HUES64 (cell line): ENCODE results near the gene C7orf33.

ENCODE experiments used
- H3K27ac ChIP-seq: 2 replicates; pipeline ENCODE4 v1.7.0; 2013; ENCODE audit warnings: low read depth, low read length, inconsistent platforms
- H3K27me3 ChIP-seq: 2 replicates; pipeline ENCODE4 v1.6.1; 2013; ENCODE audit warnings: mild to moderate bottlenecking, low read length; ENCODE audit not compliant: insufficient read depth
- H3K36me3 ChIP-seq: 2 replicates; pipeline ENCODE4 v1.6.1; 2013; ENCODE audit warnings: mild to moderate bottlenecking, low read length; ENCODE audit not compliant: insufficient read depth
- H3K4me1 ChIP-seq: 2 replicates; pipeline ENCODE4 v1.6.1; 2013; ENCODE audit warnings: mild to moderate bottlenecking, low read length, moderate library complexity; ENCODE audit not compliant: insufficient read depth
- H3K4me3 ChIP-seq: 2 replicates; pipeline ENCODE4 v1.5.1; 2013; ENCODE audit warnings: mild to moderate bottlenecking, low read length, moderate library complexity
- H3K9ac ChIP-seq: 2 replicates; pipeline ENCODE4 v1.6.1; 2013; ENCODE audit warnings: mild to moderate bottlenecking, low read depth, low read length
- H3K9me3 ChIP-seq: 2 replicates; pipeline ENCODE4 v1.6.1; 2013; ENCODE audit warnings: low read depth, low read length; ENCODE audit not compliant: insufficient read depth
- WGBS: fragments of 150-250, 120-280 bp; methylation state at CpG from one replicate; pipeline ENCODE4 v1.1.7; 2013; ENCODE audit warnings: missing lambda C conversion rate; 5-methylcytosine and 5-hydroxymethylcytosine counted together

C7orf33 gene

GRCh38 chr7:148626828-148627227 is 36.3 kb downstream of the C7orf33 start:
- Histone ChIP-seq H3K4me3 (no peak overlapping the region), H3K27me3 (no peaks in the 10 kb centered on the region), H3K27ac (no peak overlapping the region), H3K4me1 (peaks cover 18% of the 10 kb centered on the region), H3K9me3 (no peaks in the 10 kb centered on the region), H3K9ac (no peak overlapping the region), H3K36me3 (no peaks in the 10 kb centered on the region)
- WGBS: 92% methylated on average over 3 of the region's 3 CpGs

DNA sequence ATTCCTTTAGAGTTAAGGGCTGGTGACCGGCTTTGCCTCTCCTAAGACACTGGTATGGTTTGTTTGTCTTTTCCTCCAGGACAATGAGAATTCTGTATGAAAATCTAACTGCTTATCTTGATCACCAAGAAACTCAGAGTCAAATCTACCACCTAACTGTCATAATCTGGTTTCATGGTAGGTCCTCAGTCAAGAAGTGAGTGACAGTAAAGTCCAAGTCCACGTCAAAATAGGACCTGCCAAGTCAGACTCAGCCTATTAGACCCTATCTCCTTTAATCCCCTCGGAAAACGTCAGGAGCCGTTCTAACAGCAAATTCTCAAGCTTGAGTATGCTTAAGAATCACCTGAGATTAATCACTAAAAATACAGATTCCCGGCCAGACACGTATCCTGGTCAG is 37.4 kb downstream of the C7orf33 start:
- Histone ChIP-seq H3K36me3 (no peaks in the 10 kb centered on the region), H3K27ac (no peak overlapping the region), H3K4me3 (no peak overlapping the region), H3K4me1 (peaks cover 11% of the 10 kb centered on the region), H3K9ac (no peak overlapping the region), H3K27me3 (no peaks in the 10 kb centered on the region), H3K9me3 (no peaks in the 10 kb centered on the region)
- WGBS: 78% methylated on average over 7 of the region's 7 CpGs

GRCh38 chr7:148630078-148630477 is 39.5 kb downstream of the C7orf33 start:
- Histone ChIP-seq H3K36me3 (no peaks in the 10 kb centered on the region), H3K4me3 (no peak overlapping the region), H3K4me1 (no peaks in the 10 kb centered on the region), H3K27ac (no peak overlapping the region), H3K27me3 (no peaks in the 10 kb centered on the region), H3K9me3 (no peaks in the 10 kb centered on the region), H3K9ac (no peak overlapping the region)
- 96% methylated on average over 6 of the region's 6 CpGs for WGBS

DNA sequence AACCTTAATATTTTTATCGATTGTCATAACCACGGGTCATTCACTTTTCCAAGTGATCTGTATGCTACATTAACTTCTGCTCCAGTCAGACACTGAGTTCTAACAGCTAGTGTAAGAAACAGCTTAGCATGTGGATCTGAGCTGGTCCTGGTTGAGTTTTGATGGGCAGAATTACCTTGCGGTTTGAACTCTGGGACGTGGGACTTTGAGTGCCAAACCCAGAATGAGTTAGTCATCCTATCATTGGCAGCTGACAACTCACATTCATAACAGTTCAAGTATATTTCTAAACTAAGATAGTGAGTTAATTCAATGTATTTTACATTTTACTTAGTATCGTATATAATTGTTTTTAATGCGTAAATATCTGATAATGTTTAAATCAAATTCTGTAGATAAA is 43.2 kb downstream of the C7orf33 start:
- H3K4me1 ChIP-seq: no peaks in the 10 kb centered on the region
- no peaks in the 10 kb centered on the region for H3K27me3 ChIP-seq
- no peak overlapping the region for H3K4me3 ChIP-seq
- no peaks in the 10 kb centered on the region for H3K9me3 ChIP-seq
- 98% methylated on average over 4 of the region's 6 CpGs for WGBS
- no peaks in the 10 kb centered on the region for H3K36me3 ChIP-seq
- no peak overlapping the region for H3K27ac ChIP-seq
- no peak overlapping the region for H3K9ac ChIP-seq

DNA sequence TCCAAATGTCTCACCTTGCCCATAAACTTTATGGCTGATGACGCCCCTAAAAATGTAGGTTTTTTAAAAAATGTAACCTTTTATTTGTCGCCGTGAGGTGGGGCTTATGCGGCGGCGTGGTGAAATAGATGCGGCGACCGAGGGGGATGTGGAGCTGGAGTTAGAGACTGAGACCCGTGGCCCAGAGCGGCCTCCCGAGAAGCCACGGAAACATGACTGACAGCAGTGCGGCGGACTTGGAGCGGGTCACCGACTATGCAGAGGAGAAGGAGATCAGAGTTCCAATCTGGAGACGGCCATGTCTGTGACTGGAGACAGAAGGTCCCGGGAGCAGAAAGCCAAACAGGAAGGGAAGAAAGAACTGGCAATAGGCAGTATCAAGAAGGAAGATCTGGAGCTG is 46.5 kb downstream of the C7orf33 start:
- Histone ChIP-seq H3K9me3 (no peaks in the 10 kb centered on the region), H3K4me3 (no peak overlapping the region), H3K27ac (no peak overlapping the region), H3K9ac (no peak overlapping the region), H3K27me3 (no peaks in the 10 kb centered on the region), H3K36me3 (no peaks in the 10 kb centered on the region), H3K4me1 (no peaks in the 10 kb centered on the region)
- WGBS: 96% methylated on average over 19 of the region's 19 CpGs

DNA sequence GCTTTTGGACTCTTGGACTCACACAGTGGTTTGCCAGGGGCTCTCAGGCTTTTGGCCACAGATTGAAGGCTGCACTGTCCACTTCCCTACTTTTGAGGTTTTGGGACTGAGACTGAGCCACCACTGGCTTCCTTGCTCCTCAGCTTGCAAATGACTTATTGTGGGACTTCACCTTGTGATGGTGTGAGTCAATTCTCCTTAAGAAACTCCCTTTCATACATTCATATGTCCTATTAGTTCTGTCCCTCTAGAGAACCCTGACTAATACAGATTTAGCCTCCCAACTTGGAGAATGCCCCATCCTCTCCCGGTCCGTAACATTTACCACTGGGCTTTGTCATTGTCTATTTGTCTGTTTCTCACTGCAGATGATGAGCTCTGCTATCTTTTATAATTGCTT is 55.3 kb downstream of the C7orf33 start:
- no peak overlapping the region for H3K27ac ChIP-seq
- H3K36me3 ChIP-seq: no peaks in the 10 kb centered on the region
- H3K27me3 ChIP-seq: no peaks in the 10 kb centered on the region
- WGBS: 94% methylated on average over 2 of the region's 2 CpGs
- H3K4me1 ChIP-seq: no peaks in the 10 kb centered on the region
- no peak overlapping the region for H3K9ac ChIP-seq
- H3K4me3 ChIP-seq: no peak overlapping the region
- H3K9me3 ChIP-seq: no peaks in the 10 kb centered on the region

GRCh38 chr7:148650232-148650858 is 59.8 kb downstream of the C7orf33 start:
- Histone ChIP-seq H3K9ac (no peak overlapping the region), H3K27me3 (no peaks in the 10 kb centered on the region), H3K36me3 (no peaks in the 10 kb centered on the region), H3K9me3 (no peaks in the 10 kb centered on the region), H3K27ac (no peak overlapping the region), H3K4me1 (no peaks in the 10 kb centered on the region), H3K4me3 (no peak overlapping the region)
- 48% methylated on average over 3 of the region's 4 CpGs for WGBS

DNA sequence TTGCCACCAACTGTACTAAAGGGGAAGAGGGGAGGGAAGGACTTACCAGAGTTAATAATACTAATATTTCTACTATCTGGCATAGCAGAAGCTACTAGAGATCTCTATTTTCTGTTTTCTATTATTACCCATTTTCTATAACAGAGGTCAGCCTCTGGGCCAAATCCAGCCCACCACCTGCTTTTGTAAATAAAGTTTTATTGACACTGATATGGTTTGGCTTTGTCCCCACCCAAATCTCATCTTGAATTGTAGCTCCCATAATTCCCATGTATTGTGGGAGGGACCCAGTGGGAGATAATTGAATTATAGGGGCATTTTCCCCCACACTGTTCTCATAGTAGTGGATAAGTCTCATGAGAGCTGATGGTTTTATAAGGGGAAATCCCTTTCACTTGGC is 62.2 kb downstream of the C7orf33 start:
- Histone ChIP-seq H3K4me3 (no peak overlapping the region), H3K27me3 (no peaks in the 10 kb centered on the region), H3K9me3 (no peaks in the 10 kb centered on the region), H3K27ac (no peak overlapping the region), H3K36me3 (no peaks in the 10 kb centered on the region), H3K4me1 (no peaks in the 10 kb centered on the region), H3K9ac (no peak overlapping the region)

- 94% methylated on average over 4 of the region's 4 CpGs for WGBS
- H3K4me3 ChIP-seq: no peak overlapping the region
- H3K27ac ChIP-seq: no peak overlapping the region
- H3K9ac ChIP-seq: no peak overlapping the region
- H3K27me3 ChIP-seq: no peaks in the 10 kb centered on the region
- H3K4me1 ChIP-seq: no peaks in the 10 kb centered on the region
- H3K36me3 ChIP-seq: no peaks in the 10 kb centered on the region
- H3K9me3 ChIP-seq: no peaks in the 10 kb centered on the region
Observed at GRCh38 chr7:148657929-148658328, 67.4 kb downstream of the C7orf33 start.

GRCh38 chr7:148661471-148661870 is 70.9 kb downstream of the C7orf33 start:
- Histone ChIP-seq H3K27ac (no peak overlapping the region), H3K27me3 (no peaks in the 10 kb centered on the region), H3K9ac (no peak overlapping the region), H3K9me3 (no peaks in the 10 kb centered on the region), H3K36me3 (no peaks in the 10 kb centered on the region), H3K4me3 (no peak overlapping the region), H3K4me1 (no peaks in the 10 kb centered on the region)
- 97% methylated on average over 2 of the region's 2 CpGs for WGBS

- Histone ChIP-seq H3K9me3 (no peaks in the 10 kb centered on the region), H3K9ac (no peak overlapping the region), H3K4me3 (no peak overlapping the region), H3K27ac (no peak overlapping the region), H3K4me1 (no peaks in the 10 kb centered on the region), H3K27me3 (no peaks in the 10 kb centered on the region), H3K36me3 (no peaks in the 10 kb centered on the region)
- WGBS: 91% methylated on average over 3 of the region's 3 CpGs
Observed at GRCh38 chr7:148662646-148663045, 72.1 kb downstream of the C7orf33 start.

GRCh38 chr7:148664324-148664723 is 73.8 kb downstream of the C7orf33 start:
- WGBS: 80% methylated on average over 6 of the region's 6 CpGs
- Histone ChIP-seq H3K4me3 (no peak overlapping the region), H3K4me1 (no peaks in the 10 kb centered on the region), H3K9ac (no peak overlapping the region), H3K27me3 (no peaks in the 10 kb centered on the region), H3K9me3 (no peaks in the 10 kb centered on the region), H3K27ac (no peak overlapping the region), H3K36me3 (no peaks in the 10 kb centered on the region)
